Stomach (tissue), 4 donors: Measurements from ENCODE around the gene DHX32.

ENCODE experiments used
- CTCF ChIP-seq, 7 experiments: fragments of 450-650 bp in 4 of 7; fragments of 200-600 bp in 3 of 7; sonication (generic) in 3 of 7; IDR thresholded peaks; one replicate each; pipeline ENCODE4 v1.5.1; 2016 to 2019; ENCODE audit warnings: antibody characterized with exemption in 7 of 7, control low read depth in 2 of 7, mild to moderate bottlenecking in 1 of 7
- EP300 ChIP-seq: sonication (generic); formaldehyde crosslinking; IDR thresholded peaks from one replicate; pipeline ENCODE4 v1.6.1; 2017; ENCODE audit warnings: antibody characterized with exemption
- POLR2A ChIP-seq, 4 donors: fragments of 450-650 bp; IDR thresholded peaks; one replicate each; pipeline ENCODE4 v1.6.1; 2016; ENCODE audit warnings: antibody characterized with exemption in 4 of 4, control low read depth in 2 of 4, mild to moderate bottlenecking in 1 of 4, moderate library complexity in 1 of 4
- POLR2AphosphoS5 ChIP-seq, 3 donors: sonication (generic); formaldehyde crosslinking; IDR thresholded peaks; one replicate each; pipeline ENCODE4 v1.6.1; 2016; ENCODE audit warnings: antibody characterized with exemption in 3 of 3

GRCh38 chr10:125843603-125844329 lies 37.3 kb downstream of the DHX32 start:
- TF ChIP-seq CTCF (IDR thresholded peaks at IDR 0.05) = no peak
- no peak for TF ChIP-seq POLR2AphosphoS5 (IDR thresholded peaks at IDR 0.05)
- no peak for TF ChIP-seq EP300
- TF ChIP-seq POLR2A (IDR thresholded peaks at IDR 0.05) = no peak
